Central memory CD4-positive, alpha-beta T cell (primary cell): ENCODE data around the gene DPM2.

ENCODE experiments used
- DNase-seq: peaks from one replicate; pipeline ENCODE4 v3.0.0; 2022

DPM2 gene

DNA sequence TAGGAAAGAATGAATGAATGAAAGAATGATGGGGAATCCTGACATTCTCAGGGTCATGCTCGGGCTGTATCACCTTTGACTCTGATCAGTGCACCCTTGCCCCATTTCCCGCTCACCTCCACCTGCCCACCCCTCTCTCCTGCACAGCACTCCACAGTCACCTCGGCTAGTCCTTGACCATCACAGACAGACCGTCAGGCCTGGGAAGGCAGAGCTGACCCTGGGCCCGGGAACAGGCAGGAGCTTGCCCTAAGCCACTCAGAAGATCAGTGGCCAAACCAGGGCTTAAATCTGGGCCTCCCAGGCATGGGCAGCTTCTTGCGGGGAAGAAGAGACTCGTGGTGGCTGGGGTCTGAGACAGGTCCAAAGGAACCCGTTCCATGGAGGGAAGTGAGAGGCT lies 41.8 kb downstream of the DPM2 start:
- DNase-seq, result no peak

DNA sequence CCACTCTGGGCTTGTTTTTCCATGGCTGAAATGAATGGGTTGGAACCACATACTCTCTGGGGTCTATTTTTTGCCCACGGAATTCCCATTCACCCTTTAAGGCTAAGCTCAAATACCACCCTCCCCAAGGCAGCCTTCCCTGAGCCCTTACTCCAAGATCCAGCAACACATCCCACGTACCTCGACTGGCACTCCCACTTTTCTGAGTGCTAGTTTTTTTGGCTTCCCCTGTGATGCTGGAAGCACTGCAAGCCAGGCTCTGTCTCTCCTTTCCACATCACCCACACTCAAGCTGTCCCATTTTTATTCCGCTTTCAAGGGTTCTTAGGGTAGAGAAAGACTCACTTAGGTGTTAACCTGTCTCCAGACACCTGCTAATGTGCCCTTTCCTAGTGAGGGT lies 44.3 kb downstream of the DPM2 start:
- DNase-seq, result no peak

GRCh38 chr9:127892831-127893230 lies 44.8 kb downstream of the DPM2 start:
- no peak for DNase-seq

DNA sequence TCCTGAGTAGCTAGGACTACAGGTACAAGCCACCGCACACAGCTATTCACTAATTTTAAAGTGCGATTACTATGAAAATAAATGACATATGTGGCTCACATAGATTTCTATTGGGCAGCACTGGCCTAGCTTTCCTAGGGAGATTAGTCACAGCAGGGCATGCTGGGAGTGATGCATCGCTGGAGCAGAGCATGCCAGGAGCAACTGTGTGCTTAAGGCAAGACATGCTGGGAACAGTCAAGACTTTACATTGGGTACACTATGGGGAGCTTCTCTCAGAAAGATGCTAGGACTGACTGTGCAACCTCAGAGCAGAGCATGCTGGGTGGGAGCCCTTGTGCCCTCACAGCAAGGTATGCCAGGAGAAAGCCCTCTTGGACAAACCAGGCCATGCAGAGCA lies 47.6 kb downstream of the DPM2 start:
- DNase-seq, result no peak

- DNase-seq, result no peak
Measured at GRCh38 chr9:127887792-127888191, 49.9 kb downstream of the DPM2 start.

DNA sequence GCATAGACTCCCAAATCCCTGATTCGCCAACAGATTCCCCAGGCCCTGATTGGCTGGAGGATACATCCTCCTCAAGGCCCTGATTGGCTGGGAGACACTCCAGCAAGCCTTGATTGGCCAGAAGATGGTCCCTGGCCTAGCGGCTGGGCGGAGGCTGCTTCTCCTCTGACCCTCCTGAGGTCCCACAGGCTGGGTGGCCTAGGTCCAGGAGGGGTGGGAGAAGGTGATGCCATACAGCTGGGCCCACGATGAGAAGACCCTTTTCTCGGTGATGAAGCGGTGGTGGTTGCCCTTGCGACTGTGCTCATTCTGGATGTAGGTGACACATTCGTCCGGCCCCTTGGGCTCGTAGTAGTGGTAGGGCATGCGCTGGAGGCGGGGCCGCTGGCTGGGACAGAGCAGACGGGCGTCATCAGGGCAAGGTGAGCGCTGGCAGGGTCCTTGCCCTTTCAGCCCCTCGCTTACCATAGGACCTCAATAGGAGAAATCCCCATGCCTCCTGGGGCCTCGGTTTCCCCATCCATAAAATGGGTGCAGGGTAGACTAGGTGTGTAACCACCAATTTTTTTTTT lies 51.2 kb downstream of the DPM2 start:
- DNase-seq, result no peak

DNA sequence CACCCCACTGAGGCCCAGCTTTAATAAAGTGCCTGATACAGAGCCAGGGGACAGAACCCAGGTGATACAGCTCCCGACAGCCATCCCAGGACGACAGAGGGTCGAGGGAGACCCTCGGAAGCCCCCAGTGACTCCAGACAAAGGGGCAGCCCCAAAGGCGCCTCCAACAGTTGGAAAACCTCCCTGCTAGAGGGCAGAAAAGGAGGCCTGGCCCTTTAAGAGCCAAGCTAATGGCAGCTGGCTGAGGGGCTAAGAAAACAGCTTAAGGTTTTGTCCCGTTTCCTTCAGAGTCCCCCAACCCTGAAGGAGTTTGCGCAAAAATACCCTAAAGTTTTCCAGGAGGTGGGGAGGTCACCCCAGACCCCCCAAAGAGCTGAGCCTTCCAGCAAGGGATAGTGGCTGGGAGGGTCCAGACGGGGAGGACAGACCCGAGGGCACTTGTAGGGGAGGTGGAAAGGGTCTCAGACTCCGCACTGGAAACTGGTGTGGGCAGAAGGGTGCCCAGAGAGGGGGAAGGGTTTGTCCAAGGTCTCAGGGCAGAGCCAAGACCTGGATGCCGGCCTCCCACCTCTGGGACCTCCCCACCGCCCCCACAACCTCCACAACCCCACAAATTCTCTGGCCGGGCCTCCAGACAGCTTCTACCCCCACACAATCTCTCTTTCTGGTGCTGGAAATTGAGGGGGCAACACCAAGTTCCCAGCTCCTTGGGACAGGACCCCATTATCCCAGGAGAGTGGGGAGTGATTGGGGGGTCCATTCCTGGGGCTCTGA lies 52.0 kb downstream of the DPM2 start:
- DNase-seq, result no peak
